HCT116 (cell line): ENCODE measurements around the gene AP4S1. TPM values are rescaled to one million over a fixed set of nuclear protein-coding genes. Genes with fewer than 3 reads are reported as not detected.

ENCODE experiments used
- ATAC-seq: fragments of 200-7000 bp; cut with Tn5 transposase; 2 replicates; pipeline ENCODE4 v1.9.1; 2020; ENCODE audit warnings: mild to moderate bottlenecking, moderate library complexity
- BruUV-seq: library from RNA; stranded (reverse); fragments of 400-500 nt; replicated peaks from 2 replicates; lab custom pipeline; 2021; lab: Mats Ljungman, UMichigan
- CTCF ChIA-PET: fragments of 300-600 bp; sonication (Branson Sonifier 250); formaldehyde crosslinking; loops from one replicate; lab custom pipeline; 2021; ENCODE audit warnings: antibody characterized with exemption; lab: Charles Lee
- POLR2A ChIA-PET: fragments of 300-600, 350-600 bp; sonication (Branson Sonifier 250); formaldehyde crosslinking; loops from one replicate; lab custom pipeline; 2021; ENCODE audit warnings: antibody characterized with exemption; lab: Charles Lee
- RAD21 ChIA-PET, 2 experiments: fragments of 300-600 bp; sonication (Branson Sonifier 250); formaldehyde crosslinking; loops; one replicate each; lab custom pipeline; 2023; ENCODE audit warnings: low total read pairs in 2 of 2; ENCODE audit not compliant: uncharacterized antibody in 2 of 2, unreplicated experiment in 2 of 2, low non-redundant PET in 1 of 2; lab: Charles Lee
- DNase-seq: peaks from one replicate; pipeline ENCODE4 v3.0.0-alpha.2; 2010; ENCODE audit warnings: low read depth, low spot score
- H2AFZ ChIP-seq: fragments of 200-600 bp; shearing (Covaris generic), sonication (generic); 2 replicates; pipeline ENCODE4 v1.6.1; 2017; ENCODE audit warnings: low read depth, mixed run types, mixed read lengths, antibody characterized with exemption, low read length; ENCODE audit not compliant: poor library complexity, severe bottlenecking
- H3K27ac ChIP-seq: 2 replicates; pipeline ENCODE4 v1.5.1; 2012; ENCODE audit warnings: low read depth, low read length
- H3K27me3 ChIP-seq: fragments of 200-600 bp; sonication (generic); 2 replicates; pipeline ENCODE4 v1.6.1; 2016; ENCODE audit warnings: mixed run types, low read length, mixed read lengths; ENCODE audit not compliant: insufficient read depth
- H3K36me3 ChIP-seq, 2 experiments: fragments of 200-500 bp in 1 of 2; fragments of 200-600 bp in 1 of 2; sonication (Bioruptor generic) in 1 of 2; sonication (generic) in 1 of 2; 2 replicates each; pipeline versions ENCODE4 v1.5.1 to v1.6.1; 2014 to 2016; ENCODE audit warnings: low read length in 2 of 2, inconsistent platforms in 1 of 2, mixed read lengths in 1 of 2, mixed run types in 1 of 2; ENCODE audit not compliant: insufficient read depth in 2 of 2, control insufficient read depth in 1 of 2
- H3K4me1 ChIP-seq, 2 experiments: fragments of 200-600 bp in 1 of 2; sonication (generic) in 1 of 2; 2 replicates each; pipeline versions ENCODE4 v1.5.1 to v1.6.1; 2012 to 2017; ENCODE audit warnings: low read length in 2 of 2, inconsistent platforms in 1 of 2, mild to moderate bottlenecking in 1 of 2, mixed read lengths in 1 of 2, mixed run types in 1 of 2, moderate library complexity in 1 of 2; ENCODE audit not compliant: insufficient read depth in 2 of 2, control insufficient read depth in 1 of 2
- H3K4me2 ChIP-seq: fragments of 200-600 bp; sonication (generic); 2 replicates; pipeline ENCODE4 v1.6.1; 2017; ENCODE audit warnings: mixed run types, low read length, mixed read lengths
- H3K4me3 ChIP-seq, 2 experiments: fragments of 200-600 bp in 1 of 2; sonication (generic) in 1 of 2; replicated peaks in 1 of 2; 2 replicates each; pipeline ENCODE4 v1.5.1; 2011 to 2016; ENCODE audit warnings: low read length in 2 of 2, control low read depth in 1 of 2, low read depth in 1 of 2, mild to moderate bottlenecking in 1 of 2, mixed read lengths in 1 of 2, mixed run types in 1 of 2
- H3K79me2 ChIP-seq: fragments of 200-600 bp; sonication (generic); 2 replicates; pipeline ENCODE4 v1.6.1; 2017; ENCODE audit warnings: mild to moderate bottlenecking, mixed run types, low read length, moderate library complexity, mixed read lengths; ENCODE audit not compliant: insufficient read depth
- H3K9ac ChIP-seq: fragments of 200-600 bp; sonication (generic); 2 replicates; pipeline ENCODE4 v1.6.1; 2016; ENCODE audit warnings: low read length, mixed read lengths
- H3K9me2 ChIP-seq: fragments of 200-600 bp; sonication (generic), shearing (Covaris generic); 2 replicates; pipeline ENCODE4 v1.6.1; 2017; ENCODE audit warnings: mixed run types, mild to moderate bottlenecking, moderate library complexity; ENCODE audit not compliant: insufficient read depth
- H3K9me3 ChIP-seq, 2 experiments: fragments of 200-500 bp in 1 of 2; fragments of 200-600 bp in 1 of 2; sonication (Bioruptor generic) in 1 of 2; sonication (generic) in 1 of 2; 2 replicates each; pipeline ENCODE4 v1.6.1; 2014 to 2017; ENCODE audit warnings: low read length in 2 of 2, mixed read lengths in 2 of 2, inconsistent platforms in 1 of 2, low read depth in 1 of 2, mild to moderate bottlenecking in 1 of 2, mixed run types in 1 of 2, moderate library complexity in 1 of 2; ENCODE audit not compliant: control insufficient read depth in 1 of 2, insufficient read depth in 1 of 2
- H4K20me1 ChIP-seq: fragments of 200-600 bp; sonication (generic), shearing (Covaris generic); 2 replicates; pipeline ENCODE4 v1.6.1; 2017; ENCODE audit warnings: mixed run types, mild to moderate bottlenecking, moderate library complexity; ENCODE audit not compliant: insufficient read depth
- CBX3 ChIP-seq: IDR thresholded peaks from 2 replicates; pipeline ENCODE4 v1.6.1; 2012; ENCODE audit warnings: low read depth
- CEBPB ChIP-seq: IDR thresholded peaks from 2 replicates; pipeline ENCODE4 v1.6.1; 2012; ENCODE audit warnings: low read depth
- EZH2phosphoT487 ChIP-seq: fragments of 200-600 bp; IDR thresholded peaks from 2 replicates; pipeline ENCODE4 v1.6.1; 2018; ENCODE audit warnings: antibody characterized with exemption, borderline replicate concordance
- JUND ChIP-seq: IDR thresholded peaks from 2 replicates; pipeline ENCODE4 v1.6.1; 2012
- POLR2AphosphoS5 ChIP-seq: IDR thresholded peaks from 2 replicates; pipeline ENCODE4 v1.6.1; 2011; ENCODE audit warnings: mild to moderate bottlenecking, low read depth, low read length, moderate library complexity
- SRF ChIP-seq: IDR thresholded peaks from 2 replicates; pipeline ENCODE4 v1.6.1; 2012; ENCODE audit warnings: low read depth
- YY1 ChIP-seq: IDR thresholded peaks from 2 replicates; pipeline ENCODE4 v1.6.1; 2011; ENCODE audit warnings: low read length, low read depth, moderate library complexity, mild to moderate bottlenecking; ENCODE audit not compliant: insufficient replicate concordance; ENCODE audit errors: extremely low read depth
- ZBTB33 ChIP-seq: IDR thresholded peaks from 2 replicates; pipeline ENCODE4 v1.6.1; 2011; ENCODE audit warnings: mild to moderate bottlenecking, low read length, moderate library complexity; ENCODE audit not compliant: insufficient replicate concordance; ENCODE audit errors: extremely low read depth
- ZFX ChIP-seq: fragments of 450-650 bp; IDR thresholded peaks from 2 replicates; pipeline ENCODE4 v1.6.1; 2017
- ZNF274 ChIP-seq: fragments of 200-500 bp; sonication (Bioruptor generic); IDR thresholded peaks from 2 replicates; pipeline ENCODE4 v1.6.1; 2014; ENCODE audit warnings: mild to moderate bottlenecking, low read depth, low read length, inconsistent platforms
- intact Hi-C: fragments of 100-400 bp; cut with micrococcal nuclease; formaldehyde crosslinking; loops from 2 replicates; pipeline ENCODE4 v1.10.0; 2022
- total RNA-seq: library from RNA; stranded (reverse); gene quantifications from one replicate; pipeline ENCODE4 v1.2.1, GENCODE V29; 2021; ENCODE audit not compliant: unreplicated experiment

The AP4S1 gene
- total RNA-seq, 1 experiment from 2014 or later, result 5.0 TPM

GRCh38 chr14:30998100-30998706 lies 27.2 kb upstream of the AP4S1 start:
- H3K27me3 ChIP-seq, result no peaks in the 10 kb centered on the region
- H3K27ac ChIP-seq, result no peak overlapping the region
- no peak overlapping the region for H3K4me2 ChIP-seq
- DNase-seq (no peak), ATAC-seq (peak; percentile 49; the same call in 1 of the 2 replicates)
- ChIA-PET RAD21 (no interaction called here), CTCF (no interaction called here), POLR2A (interaction anchor here (1.0 kb wide), 1 partner anchor 10 kb away, joined by 4 read pairs; no protein-coding TSS in a partner anchor)
- H3K4me3 ChIP-seq, result no peak overlapping the region
- no peaks in the 10 kb centered on the region; a peak in 1 of 4 replicates for H3K36me3 ChIP-seq
- no peaks in the 10 kb centered on the region for H3K9me2 ChIP-seq
- peaks cover 18 to 38% of the 10 kb centered on the region in 2 experiments for H3K4me1 ChIP-seq
- peaks cover 95% of the 10 kb centered on the region for H3K79me2 ChIP-seq
- H4K20me1 ChIP-seq, result peaks cover 9% of the 10 kb centered on the region; the same call in 1 of the 2 replicates
- intact Hi-C loops, result no loop called here
- BruUV-seq, result no TSS peak
- TF ChIP-seq YY1 (no peak), ZBTB33 (no peak), EZH2phosphoT487 (no peak)
- no peaks in the 10 kb centered on the region for H3K9me3 ChIP-seq
- H2AFZ ChIP-seq, result no peak overlapping the region
- no peak overlapping the region for H3K9ac ChIP-seq

DNA sequence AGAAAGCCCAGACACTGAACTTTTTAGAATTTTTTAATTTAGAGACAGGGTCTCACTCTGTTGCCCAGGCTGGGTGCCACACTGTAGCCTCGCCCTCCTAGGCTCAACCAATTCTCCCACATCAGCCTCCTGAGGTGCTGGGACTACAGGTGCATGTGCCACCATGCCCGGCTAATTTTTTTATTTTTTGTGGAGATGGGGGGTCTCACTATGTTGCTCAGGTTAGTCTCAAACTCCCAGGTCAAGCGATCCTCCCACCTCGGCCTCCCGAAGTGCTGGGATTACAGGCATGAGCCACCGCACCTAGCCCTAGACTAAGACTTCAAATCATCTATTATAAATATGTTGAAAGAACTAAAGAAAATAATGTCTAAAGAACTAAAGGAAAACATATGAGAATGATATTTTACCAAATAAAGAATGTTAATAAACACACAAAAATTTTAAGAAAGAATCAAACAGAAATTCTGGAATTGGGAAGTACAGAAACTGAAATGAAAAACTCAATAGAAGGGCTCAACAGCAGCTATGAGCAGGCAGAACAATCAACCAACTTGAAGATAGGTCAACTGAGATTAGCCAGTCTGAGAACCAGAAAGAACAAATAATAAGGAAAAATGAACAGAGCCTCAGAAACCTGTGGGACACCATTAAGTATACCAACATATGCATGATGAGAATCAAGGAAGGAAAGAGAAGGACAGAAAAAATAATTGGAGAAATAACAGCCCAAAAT lies 26.2 kb upstream of the AP4S1 start:
- Histone ChIP-seq H3K4me1 (peaks cover 18 to 38% of the 10 kb centered on the region in 2 experiments), H3K9me2 (no peaks in the 10 kb centered on the region), H3K9me3 (no peaks in the 10 kb centered on the region), H4K20me1 (peaks cover 9% of the 10 kb centered on the region; the same call in 1 of the 2 replicates), H2AFZ (no peak overlapping the region), H3K36me3 (no peaks in the 10 kb centered on the region; a peak in 1 of 4 replicates), H3K9ac (no peak overlapping the region), H3K27ac (no peak overlapping the region), H3K4me2 (no peak overlapping the region), H3K27me3 (no peaks in the 10 kb centered on the region), H3K4me3 (no peak overlapping the region), H3K79me2 (peaks cover 95% of the 10 kb centered on the region)
- no TSS peak for BruUV-seq
- no peak for DNase-seq
- intact Hi-C loops, result no loop called here
- ChIA-PET POLR2A (interaction anchor here (1.0 kb wide), 1 partner anchor 11 kb away, joined by 4 read pairs; no protein-coding TSS in a partner anchor), CTCF (no interaction called here), RAD21 (no interaction called here)
- TF ChIP-seq CBX3 (no peak), CEBPB (no peak), EZH2phosphoT487 (no peak), JUND (no peak), SRF (no peak), POLR2AphosphoS5 (no peak), YY1 (no peak), ZFX (no peak), ZBTB33 (no peak), ZNF274 (no peak)
- ATAC-seq, result no peak
